Neural progenitor cell (in vitro differentiated cells): ENCODE data around the gene MUC5AC. TPM values are rescaled to one million over a fixed set of nuclear protein-coding genes. Genes with fewer than 3 reads are reported as not detected.

ENCODE experiments used
- DNase-seq: peaks from one replicate; pipeline ENCODE4 v3.0.0-alpha.2; 2016; ENCODE audit warnings: low spot score
- H2AFZ ChIP-seq: fragments of 200-600 bp; sonication (generic); replicated peaks from 2 replicates; pipeline ENCODE4 v1.6.1; 2016; ENCODE audit warnings: antibody characterized with exemption
- H3F3A ChIP-seq: fragments of 200-600 bp; sonication (generic); 2 replicates; pipeline ENCODE4 v1.6.1; 2016; ENCODE audit warnings: antibody characterized with exemption, low read depth
- H3K27ac ChIP-seq: fragments of 200-600 bp; sonication (generic); 2 replicates; pipeline ENCODE4 v1.5.1; 2016; ENCODE audit warnings: mild to moderate bottlenecking
- H3K27me3 ChIP-seq: fragments of 200-600 bp; sonication (generic); 2 replicates; pipeline ENCODE4 v1.6.1; 2016; ENCODE audit warnings: mild to moderate bottlenecking, moderate library complexity
- H3K36me3 ChIP-seq: fragments of 200-600 bp; sonication (generic); 2 replicates; pipeline ENCODE4 v1.5.1; 2016
- H3K4me1 ChIP-seq: fragments of 200-600 bp; sonication (generic); 2 replicates; pipeline ENCODE4 v1.6.1; 2016; ENCODE audit warnings: mixed run types
- H3K4me2 ChIP-seq: fragments of 200-600 bp; sonication (generic); 2 replicates; pipeline ENCODE4 v1.6.1; 2016
- H3K4me3 ChIP-seq: fragments of 200-600 bp; sonication (generic); 2 replicates; pipeline ENCODE4 v1.5.1; 2016
- H3K79me2 ChIP-seq: fragments of 200-600 bp; sonication (generic); 2 replicates; pipeline ENCODE4 v1.6.1; 2016; ENCODE audit warnings: low read depth
- H3K9ac ChIP-seq: fragments of 200-600 bp; sonication (generic); 2 replicates; pipeline ENCODE4 v1.6.1; 2016
- H3K9me3 ChIP-seq: fragments of 200-600 bp; sonication (generic); 2 replicates; pipeline ENCODE4 v1.5.1; 2016; ENCODE audit warnings: low read depth
- H4K20me1 ChIP-seq: fragments of 200-600 bp; sonication (generic); 2 replicates; pipeline ENCODE4 v1.6.1; 2016; ENCODE audit warnings: low read depth
- H3K27ac Mint-ChIP-seq: 3 replicates; pipeline ENCODE4 v1.8.0; 2021; ENCODE audit warnings: mixed read lengths
- H3K27me3 Mint-ChIP-seq: 2 replicates; pipeline ENCODE4 v1.8.0; 2022; ENCODE audit warnings: low read depth, mild to moderate bottlenecking, inconsistent platforms, moderate library complexity, mixed read lengths; ENCODE audit not compliant: insufficient read depth
- H3K36me3 Mint-ChIP-seq: 3 replicates; pipeline ENCODE4 v1.8.0; 2021; ENCODE audit warnings: mixed read lengths
- H3K4me1 Mint-ChIP-seq: 3 replicates; pipeline ENCODE4 v1.8.0; 2021; ENCODE audit warnings: mixed read lengths
- H3K4me3 Mint-ChIP-seq: 3 replicates; pipeline ENCODE4 v1.8.0; 2021; ENCODE audit warnings: mild to moderate bottlenecking, moderate library complexity, mixed read lengths
- H3K9me3 Mint-ChIP-seq: 3 replicates; pipeline ENCODE4 v1.8.0; 2020; ENCODE audit warnings: mixed read lengths
- EZH2 ChIP-seq: fragments of 200-600 bp; sonication (generic); IDR thresholded peaks from 2 replicates; pipeline ENCODE4 v1.6.1; 2017; ENCODE audit warnings: antibody characterized with exemption, mild to moderate bottlenecking, moderate library complexity
- EZH2phosphoT487 ChIP-seq: fragments of 200-600 bp; sonication (generic); IDR thresholded peaks from 2 replicates; pipeline ENCODE4 v1.6.1; 2017; ENCODE audit warnings: antibody characterized with exemption
- total RNA-seq: library from RNA; depleted of rRNA; stranded (reverse); fragments of >200 nt; gene quantifications from 2 replicates; pipeline ENCODE4 v1.2.3, GENCODE V29; 2015; ENCODE audit warnings: low replicate concordance
- TF ChIP-seq, protein P1 (sequence below): fragments of 200-600 bp; sonication (generic); IDR thresholded peaks from 2 replicates; pipeline ENCODE4 v1.5.1; 2017; ENCODE audit warnings: antibody characterized with exemption, mild to moderate bottlenecking

Gene MUC5AC
- total RNA-seq, 1 donor from 2014 or later, result not detected

DNA sequence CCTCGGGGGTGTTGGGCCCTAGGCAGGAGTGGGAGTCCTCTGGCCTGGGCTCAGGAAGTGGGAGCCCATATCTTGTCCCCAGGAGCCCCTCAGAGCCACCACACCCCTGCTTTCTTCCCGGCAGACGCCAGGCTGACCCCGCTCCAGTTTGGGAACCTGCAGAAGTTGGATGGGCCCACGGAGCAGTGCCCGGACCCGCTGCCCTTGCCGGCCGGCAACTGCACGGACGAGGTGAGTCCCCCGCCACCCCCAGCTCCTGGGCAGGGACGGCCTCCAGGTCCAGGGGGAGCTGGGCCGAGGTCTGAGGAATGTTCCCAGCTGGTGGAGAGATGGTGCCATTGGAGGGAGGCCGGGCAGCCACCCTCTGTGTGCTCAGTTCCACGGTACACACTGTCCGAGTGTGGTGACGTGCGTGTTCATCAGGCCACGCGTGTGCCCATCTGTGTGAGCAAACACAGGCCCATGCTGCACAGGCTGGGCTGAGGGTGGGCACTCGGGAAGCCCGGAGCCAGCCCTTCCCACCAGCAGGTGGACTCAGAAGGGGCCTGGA is 69.9 kb downstream of the MUC5AC start:
- TF ChIP-seq EZH2phosphoT487, result no peak
- no peaks in the 10 kb centered on the region for H3K4me1 Mint-ChIP-seq
- no peak for DNase-seq

DNA sequence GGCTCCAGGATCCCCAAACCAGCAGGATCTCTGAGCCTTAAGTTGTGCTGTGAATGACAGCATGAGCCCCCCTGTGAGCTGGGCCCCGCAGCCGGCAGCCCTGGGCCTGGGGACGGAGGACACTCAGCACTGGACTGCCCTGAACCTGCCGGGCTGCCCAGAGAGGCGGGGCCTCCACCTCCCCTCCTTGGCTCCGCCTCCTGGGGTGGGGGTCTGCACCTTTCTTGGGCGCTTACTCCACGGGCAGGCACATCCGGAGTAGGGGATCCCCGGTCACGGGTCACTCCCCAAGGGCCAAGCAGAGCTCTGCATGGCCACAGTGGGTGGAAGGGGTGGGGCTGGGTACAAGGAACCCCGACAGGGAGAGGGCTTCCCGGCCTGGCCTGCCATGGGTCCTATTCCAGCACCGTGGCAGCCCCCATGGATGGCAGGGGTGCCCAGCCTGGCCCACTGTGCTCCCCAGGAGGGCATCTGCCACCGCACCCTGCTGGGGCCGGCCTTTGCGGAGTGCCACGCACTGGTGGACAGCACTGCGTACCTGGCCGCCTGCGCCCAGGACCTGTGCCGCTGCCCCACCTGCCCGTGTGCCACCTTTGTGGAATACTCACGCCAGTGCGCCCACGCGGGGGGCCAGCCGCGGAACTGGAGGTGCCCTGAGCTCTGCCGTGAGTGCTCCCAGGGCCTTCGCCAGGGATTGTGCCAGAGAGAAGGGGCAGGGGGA is 70.5 kb downstream of the MUC5AC start:
- Histone ChIP-seq H3K4me2 (no peak overlapping the region), H3K36me3 (no peaks in the 10 kb centered on the region), H3K4me1 (peaks cover 4% of the 10 kb centered on the region), H3K4me3 (no peak overlapping the region), H3K9ac (no peak overlapping the region), H3K27me3 (no peaks in the 10 kb centered on the region), H2AFZ (no peak overlapping the region), H4K20me1 (no peaks in the 10 kb centered on the region), H3K9me3 (no peaks in the 10 kb centered on the region), H3K27ac (no peak overlapping the region), H3K79me2 (no peaks in the 10 kb centered on the region), H3F3A (no peaks in the 10 kb centered on the region)
- Mint-ChIP-seq H3K4me1 (no peaks in the 10 kb centered on the region), H3K27ac (no peak overlapping the region), H3K27me3 (peaks cover 2% of the 10 kb centered on the region), H3K9me3 (no peaks in the 10 kb centered on the region), H3K36me3 (no peaks in the 10 kb centered on the region), H3K4me3 (no peak overlapping the region)
- TF ChIP-seq, protein P1, sequence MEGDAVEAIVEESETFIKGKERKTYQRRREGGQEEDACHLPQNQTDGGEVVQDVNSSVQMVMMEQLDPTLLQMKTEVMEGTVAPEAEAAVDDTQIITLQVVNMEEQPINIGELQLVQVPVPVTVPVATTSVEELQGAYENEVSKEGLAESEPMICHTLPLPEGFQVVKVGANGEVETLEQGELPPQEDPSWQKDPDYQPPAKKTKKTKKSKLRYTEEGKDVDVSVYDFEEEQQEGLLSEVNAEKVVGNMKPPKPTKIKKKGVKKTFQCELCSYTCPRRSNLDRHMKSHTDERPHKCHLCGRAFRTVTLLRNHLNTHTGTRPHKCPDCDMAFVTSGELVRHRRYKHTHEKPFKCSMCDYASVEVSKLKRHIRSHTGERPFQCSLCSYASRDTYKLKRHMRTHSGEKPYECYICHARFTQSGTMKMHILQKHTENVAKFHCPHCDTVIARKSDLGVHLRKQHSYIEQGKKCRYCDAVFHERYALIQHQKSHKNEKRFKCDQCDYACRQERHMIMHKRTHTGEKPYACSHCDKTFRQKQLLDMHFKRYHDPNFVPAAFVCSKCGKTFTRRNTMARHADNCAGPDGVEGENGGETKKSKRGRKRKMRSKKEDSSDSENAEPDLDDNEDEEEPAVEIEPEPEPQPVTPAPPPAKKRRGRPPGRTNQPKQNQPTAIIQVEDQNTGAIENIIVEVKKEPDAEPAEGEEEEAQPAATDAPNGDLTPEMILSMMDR, result no peak
- TF ChIP-seq EZH2phosphoT487 (no peak), EZH2 (no peak)
- DNase-seq, result no peak

More for the DNA sequence above, 69.9 kb downstream of the MUC5AC start:
- Histone ChIP-seq H3K4me3 (no peak overlapping the region), H2AFZ (no peak overlapping the region), H3K27ac (no peak overlapping the region), H3K36me3 (no peaks in the 10 kb centered on the region), H4K20me1 (no peaks in the 10 kb centered on the region), H3K79me2 (no peaks in the 10 kb centered on the region), H3F3A (no peaks in the 10 kb centered on the region), H3K27me3 (no peaks in the 10 kb centered on the region), H3K4me2 (no peak overlapping the region), H3K4me1 (peaks cover 4% of the 10 kb centered on the region), H3K9me3 (no peaks in the 10 kb centered on the region), H3K9ac (no peak overlapping the region)
- Mint-ChIP-seq H3K9me3 (no peaks in the 10 kb centered on the region), H3K27me3 (peaks cover 2% of the 10 kb centered on the region), H3K36me3 (no peaks in the 10 kb centered on the region), H3K27ac (no peak overlapping the region), H3K4me3 (no peak overlapping the region)

DNA sequence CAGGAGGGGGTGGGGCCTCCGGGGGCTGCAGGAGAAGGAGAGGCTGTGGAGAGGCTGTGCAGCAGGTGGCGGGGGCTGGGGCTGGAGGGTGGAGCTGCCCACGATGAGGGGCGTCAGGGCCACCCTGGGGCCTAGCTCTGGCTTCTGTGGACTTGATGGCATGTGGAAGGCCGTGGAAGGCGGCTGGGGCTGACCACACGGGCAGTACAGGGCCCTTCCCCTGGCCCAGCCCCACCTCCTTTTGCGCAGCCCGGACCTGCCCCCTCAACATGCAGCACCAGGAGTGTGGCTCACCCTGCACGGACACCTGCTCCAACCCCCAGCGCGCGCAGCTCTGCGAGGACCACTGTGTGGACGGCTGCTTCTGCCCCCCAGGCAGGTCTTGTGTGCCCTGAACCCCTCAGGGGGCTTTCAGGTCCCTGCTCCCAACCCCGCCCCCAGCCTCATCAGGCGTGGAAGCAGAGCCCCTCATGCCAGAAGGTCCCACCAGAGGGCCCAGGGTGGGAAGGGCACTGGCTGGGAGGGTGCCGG is 71.2 kb downstream of the MUC5AC start:
- no peaks in the 10 kb centered on the region for H3K36me3 Mint-ChIP-seq
- TF ChIP-seq EZH2 (no peak), EZH2phosphoT487 (no peak)
- TF ChIP-seq, protein P1, result no peak
- no peaks in the 10 kb centered on the region for H3K4me1 Mint-ChIP-seq

More for the DNA sequence above, 71.2 kb downstream of the MUC5AC start:
- no peak for DNase-seq
- Histone ChIP-seq H3F3A (no peaks in the 10 kb centered on the region), H2AFZ (no peak overlapping the region), H3K9ac (no peak overlapping the region), H3K4me1 (peaks cover 4% of the 10 kb centered on the region), H3K9me3 (no peaks in the 10 kb centered on the region), H3K79me2 (no peaks in the 10 kb centered on the region), H3K27ac (no peak overlapping the region), H3K36me3 (no peaks in the 10 kb centered on the region), H3K4me3 (no peak overlapping the region), H3K27me3 (no peaks in the 10 kb centered on the region), H4K20me1 (no peaks in the 10 kb centered on the region), H3K4me2 (no peak overlapping the region)
- no peak overlapping the region for H3K4me3 Mint-ChIP-seq
- H3K27me3 Mint-ChIP-seq, result peaks cover 2% of the 10 kb centered on the region
- no peaks in the 10 kb centered on the region for H3K9me3 Mint-ChIP-seq
- no peak overlapping the region for H3K27ac Mint-ChIP-seq
